Measurements from ENCODE around the gene DEFB118. TPM values are rescaled to one million over a fixed set of nuclear protein-coding genes. Genes with fewer than 3 reads are reported as not detected.

DEFB118 gene
- total RNA-seq, 4 donors from 2014 or later: not detected

- WGBS: 82% methylated on average over 7 of the region's 7 CpGs
- Histone ChIP-seq H3K4me3 (no peak overlapping the region), H3K36me3 (no peaks in the 10 kb centered on the region), H3K27me3 (no peaks in the 10 kb centered on the region), H3K9me3 (no peaks in the 10 kb centered on the region), H3K4me1 (no peaks in the 10 kb centered on the region), H3K27ac (no peak overlapping the region)
- DNase-seq (ENCODE audit: low spot score in 2 of 2): no peak
- TF ChIP-seq POLR2AphosphoS5 (IDR thresholded peaks at IDR 0.05) (no peak), EP300 (IDR thresholded peaks at IDR 0.05) (no peak), POLR2A (IDR thresholded peaks at IDR 0.05) (no peak)
- TF ChIP-seq, protein P1, sequence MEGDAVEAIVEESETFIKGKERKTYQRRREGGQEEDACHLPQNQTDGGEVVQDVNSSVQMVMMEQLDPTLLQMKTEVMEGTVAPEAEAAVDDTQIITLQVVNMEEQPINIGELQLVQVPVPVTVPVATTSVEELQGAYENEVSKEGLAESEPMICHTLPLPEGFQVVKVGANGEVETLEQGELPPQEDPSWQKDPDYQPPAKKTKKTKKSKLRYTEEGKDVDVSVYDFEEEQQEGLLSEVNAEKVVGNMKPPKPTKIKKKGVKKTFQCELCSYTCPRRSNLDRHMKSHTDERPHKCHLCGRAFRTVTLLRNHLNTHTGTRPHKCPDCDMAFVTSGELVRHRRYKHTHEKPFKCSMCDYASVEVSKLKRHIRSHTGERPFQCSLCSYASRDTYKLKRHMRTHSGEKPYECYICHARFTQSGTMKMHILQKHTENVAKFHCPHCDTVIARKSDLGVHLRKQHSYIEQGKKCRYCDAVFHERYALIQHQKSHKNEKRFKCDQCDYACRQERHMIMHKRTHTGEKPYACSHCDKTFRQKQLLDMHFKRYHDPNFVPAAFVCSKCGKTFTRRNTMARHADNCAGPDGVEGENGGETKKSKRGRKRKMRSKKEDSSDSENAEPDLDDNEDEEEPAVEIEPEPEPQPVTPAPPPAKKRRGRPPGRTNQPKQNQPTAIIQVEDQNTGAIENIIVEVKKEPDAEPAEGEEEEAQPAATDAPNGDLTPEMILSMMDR (IDR thresholded peaks at IDR 0.05): no peak
These were observed 49.9 kb downstream of the DEFB118 start for GRCh38 chr20:31418307-31418706.

Other genes starting within 250 kb of the DEFB118 start
- gene DEFB115, start 110.9 kb upstream of the DEFB118 start, total RNA-seq: not detected
- not detected for gene DEFB116, start 60.0 kb upstream of the DEFB118 start, total RNA-seq
- not detected for gene DEFB119, start 22.0 kb downstream of the DEFB118 start, total RNA-seq
- not detected for gene DEFB121, start 37.6 kb downstream of the DEFB118 start, total RNA-seq
- not detected for gene DEFB123, start 72.0 kb downstream of the DEFB118 start, total RNA-seq
- gene DEFB124, start 106.5 kb downstream of the DEFB118 start, total RNA-seq: not detected
- gene REM1, start 106.7 kb downstream of the DEFB118 start, total RNA-seq: 1 to 10 TPM in 1 of 4 donors, under 1 TPM in 2, not detected in 1; 0.57 to 2.3 (median 0.64) TPM
- 10 to 100 TPM; 44.3 to 59.7 (median 54.4) TPM for gene HM13, start 145.8 kb downstream of the DEFB118 start, total RNA-seq
- gene ID1, start 236.7 kb downstream of the DEFB118 start, total RNA-seq: 100 to 1,000 TPM; 335 to 766 (median 507) TPM

All from suprapubic skin (tissue), 4 donors.